ENCODE data around the gene FGF23. TPM values are rescaled to one million over a fixed set of nuclear protein-coding genes. Genes with fewer than 3 reads are reported as not detected.

The FGF23 gene
- total RNA-seq, 1 experiment from 2014 or later = 0.24 TPM

- H3K4me3 Mint-ChIP-seq = no peak overlapping the region
- no peak overlapping the region for H2BK120ac ChIP-seq (ENCODE audit: low read depth, low read length, poor library complexity, severe bottlenecking)
- no peaks in the 10 kb centered on the region; a peak in 2 of 7 replicates for H3K36me3 Mint-ChIP-seq (ENCODE audit: insufficient read depth in 1 of 3, low read depth in 3 of 3)
- H3K18ac ChIP-seq (ENCODE audit: insufficient read length, low read depth, low read length) = no peak overlapping the region
- no peak overlapping the region for H2BK20ac ChIP-seq (ENCODE audit: low read depth, low read length, poor library complexity, severe bottlenecking)
- no CpG with 5 or more reads among the region's 4 CpGs for WGBS (ENCODE audit: extremely low coverage, insufficient read length, low lambda C conversion rate)
- no peak overlapping the region for H4K91ac ChIP-seq (ENCODE audit: insufficient read length, low read depth, low read length)
- no peak for TF ChIP-seq CTCF (conservative IDR thresholded peaks at IDR 0.05)
- H4K20me1 ChIP-seq (ENCODE audit: control insufficient read depth, insufficient read depth, insufficient read length) = no peaks in the 10 kb centered on the region
- H3T11ph ChIP-seq (ENCODE audit: low read length) = no peak overlapping the region
- H4K5ac ChIP-seq (ENCODE audit: insufficient read length, low read depth, low read length) = no peak overlapping the region
- H3K9me3 Mint-ChIP-seq = peaks cover 0 to 6% of the 10 kb centered on the region in 2 experiments; a peak in 1 of 5 replicates
- no peak overlapping the region for H3K27ac ChIP-seq (ENCODE audit: insufficient read length, low read depth, low read length)
- H3K27me3 ChIP-seq (ENCODE audit: insufficient read depth, low read length) = no peaks in the 10 kb centered on the region
- H2BK12ac ChIP-seq (ENCODE audit: insufficient read length, low read depth, low read length) = no peak overlapping the region
- H3K9me3 ChIP-seq (ENCODE audit: control insufficient read depth, low read depth, low read length) = no peaks in the 10 kb centered on the region
- no peak overlapping the region for H2BK15ac ChIP-seq (ENCODE audit: low read depth, low read length)
- peaks cover 13 to 22% of the 10 kb centered on the region in 2 experiments for H3K4me1 Mint-ChIP-seq
- no peak overlapping the region for H3K4me2 ChIP-seq (ENCODE audit: insufficient read depth, insufficient read length, low read length)
- no peaks in the 10 kb centered on the region for H3K79me1 ChIP-seq (ENCODE audit: insufficient read depth, low read depth, low read length, poor library complexity, severe bottlenecking)
- peaks cover 3% of the 10 kb centered on the region for H3K23me2 ChIP-seq (ENCODE audit: insufficient read length, low read depth, low read length, poor library complexity, severe bottlenecking)
- H3K27me3 Mint-ChIP-seq (ENCODE audit: low read depth) = peaks cover 5% of the 10 kb centered on the region
- H3K4me1 ChIP-seq (ENCODE audit: insufficient read depth, low read length) = no peaks in the 10 kb centered on the region; the same call in 1 of the 2 replicates
- H2BK5ac ChIP-seq (ENCODE audit: insufficient read length, low read length) = no peak overlapping the region
- H3K14ac ChIP-seq (ENCODE audit: insufficient read depth, low read length) = no peak overlapping the region
- no peak overlapping the region for H3K23ac ChIP-seq (ENCODE audit: insufficient read length, low read depth, low read length)
- no peak overlapping the region for H2AFZ ChIP-seq (ENCODE audit: low read length)
- DNase-seq = no peak
- no peak overlapping the region for H3K4ac ChIP-seq (ENCODE audit: low read depth, low read length)
- no peak overlapping the region for H3K9ac ChIP-seq (ENCODE audit: extremely low read depth, insufficient read length, low read length)
- H3K79me2 ChIP-seq (ENCODE audit: insufficient read depth, low read length) = no peaks in the 10 kb centered on the region
- H4K8ac ChIP-seq (replicated peaks; ENCODE audit: insufficient read length, low read depth, low read length) = no peak overlapping the region
- H3K27ac Mint-ChIP-seq = no peak overlapping the region
- no peak overlapping the region for H2AK5ac ChIP-seq (ENCODE audit: insufficient read length, low read length)
- H3K56ac ChIP-seq (ENCODE audit: insufficient read length, low read depth, low read length) = no peak overlapping the region
Measured at GRCh38 chr12:4380332-4380731, 820 bp upstream of the FGF23 start.

Measured in H9 (cell line).